GM12878 (cell line): ENCODE measurements around the gene TAOK2. TPM values are rescaled to one million over a fixed set of nuclear protein-coding genes. Genes with fewer than 3 reads are reported as not detected.

Source experiments
- ATAC-seq: fragments of 200-7000 bp; cut with Tn5 transposase; 3 replicates; pipeline ENCODE4 v1.9.1; 2020; ENCODE audit warnings: mild to moderate bottlenecking, moderate library complexity
- BruUV-seq: library from RNA; stranded (reverse); fragments of 400-500 nt; replicated peaks from 2 replicates; lab custom pipeline; 2021; lab: Mats Ljungman, UMichigan
- CTCF ChIA-PET: fragments of 300-600 bp; sonication (Branson Sonifier 250); formaldehyde crosslinking; extraction: SDS; loops from one replicate; lab custom pipeline; 2021; ENCODE audit warnings: inconsistent platforms; lab: Yijun Ruan, JAX
- POLR2A ChIA-PET: fragments of 350-600 bp; formaldehyde crosslinking; extraction: SDS; loops from one replicate; lab custom pipeline; 2021; ENCODE audit warnings: inconsistent platforms; lab: Charles Lee
- RAD21 ChIA-PET: fragments of 300-600 bp; sonication (Branson Sonifier 250); formaldehyde crosslinking; loops from one replicate; lab custom pipeline; 2023; ENCODE audit warnings: antibody characterized with exemption; ENCODE audit not compliant: unreplicated experiment; lab: Charles Lee
- SMC1A ChIA-PET: fragments of 300-600 bp; sonication (Branson Sonifier 250); formaldehyde crosslinking; loops from one replicate; lab custom pipeline; 2023; ENCODE audit not compliant: unreplicated experiment, uncharacterized antibody; lab: Charles Lee
- DNase-seq: peaks from one replicate; pipeline ENCODE4 v3.0.0-alpha.2; 2011; ENCODE audit warnings: low read depth, low spot score
- FAIRE-seq: peaks from 3 replicates; lab custom pipeline; 2011; peaks lifted over from hg19 to GRCh38; lab: Jason Lieb, UNC
- H2AFZ ChIP-seq: 2 replicates; pipeline ENCODE4 v1.6.0; 2011; ENCODE audit warnings: low read depth, low read length, control low read depth; ENCODE audit not compliant: control insufficient read depth
- H3K27ac ChIP-seq: 2 replicates; pipeline ENCODE4 v1.5.1; 2011; ENCODE audit warnings: control low read depth; ENCODE audit not compliant: control insufficient read depth, insufficient read depth
- H3K27me3 ChIP-seq, 2 experiments: replicated peaks in 1 of 2; 2 replicates each; pipeline versions ENCODE4 v1.6.0 to v1.6.1; 2011; ENCODE audit warnings: low read length in 1 of 2; ENCODE audit not compliant: control insufficient read depth in 2 of 2, insufficient read depth in 2 of 2
- H3K36me3 ChIP-seq, 2 experiments: 2 replicates each; pipeline ENCODE4 v1.5.1; 2011; ENCODE audit warnings: low read length in 1 of 2; ENCODE audit not compliant: control insufficient read depth in 2 of 2, insufficient read depth in 2 of 2
- H3K4me1 ChIP-seq: 2 replicates; pipeline ENCODE4 v1.6.1; 2011; ENCODE audit warnings: mild to moderate bottlenecking, low read length, moderate library complexity, mixed read lengths; ENCODE audit not compliant: control insufficient read depth, insufficient read depth
- H3K4me2 ChIP-seq: 2 replicates; pipeline ENCODE4 v1.6.0; 2011; ENCODE audit warnings: control low read depth; ENCODE audit not compliant: control insufficient read depth, insufficient read depth
- H3K4me3 ChIP-seq: fragments of 200-600 bp; sonication (generic); 2 replicates; pipeline ENCODE4 v1.5.1; 2016
- H3K79me2 ChIP-seq: 2 replicates; pipeline ENCODE4 v1.6.0; 2011; ENCODE audit warnings: low read length; ENCODE audit not compliant: control insufficient read depth, insufficient read depth
- H3K9ac ChIP-seq: 2 replicates; pipeline ENCODE4 v1.8.0; 2011; ENCODE audit warnings: low read length, control low read depth, mixed read lengths; ENCODE audit not compliant: control insufficient read depth, insufficient read depth
- H3K9me3 ChIP-seq: replicated peaks from 3 replicates; pipeline ENCODE4 v1.5.1; 2011; ENCODE audit warnings: mild to moderate bottlenecking, low read length; ENCODE audit not compliant: control insufficient read depth, insufficient read depth
- H4K20me1 ChIP-seq: 2 replicates; pipeline ENCODE4 v1.6.0; 2011; ENCODE audit not compliant: control insufficient read depth, insufficient read depth
- ATF7 ChIP-seq: fragments of 450-650 bp; IDR thresholded peaks from 2 replicates; pipeline ENCODE4 v1.6.1; 2016; ENCODE audit warnings: low read depth, mild to moderate bottlenecking
- EP300 ChIP-seq, 2 experiments: fragments of 150-350 bp in 1 of 2; IDR thresholded peaks; 2 replicates each; pipeline ENCODE4 v1.6.1; 2011 to 2012; ENCODE audit warnings: low read depth in 2 of 2, low read length in 2 of 2, borderline replicate concordance in 1 of 2, improper control_type of control experiment in 1 of 2, inconsistent platforms in 1 of 2; ENCODE audit not compliant: control insufficient read depth in 1 of 2
- ESRRA ChIP-seq: IDR thresholded peaks from 2 replicates; pipeline ENCODE4 v1.6.1; 2012; ENCODE audit warnings: mild to moderate bottlenecking, low read length, improper control_type of control experiment
- FOXK2 ChIP-seq: fragments of 450-650 bp; IDR thresholded peaks from 2 replicates; pipeline ENCODE4 v1.6.1; 2017; ENCODE audit warnings: mild to moderate bottlenecking, moderate library complexity
- JUND ChIP-seq: IDR thresholded peaks from 2 replicates; pipeline ENCODE4 v1.6.1; 2012; ENCODE audit warnings: low read depth, mild to moderate bottlenecking, low read length, improper control_type of control experiment, moderate library complexity
- NBN ChIP-seq: fragments of 450-650 bp; IDR thresholded peaks from 2 replicates; pipeline ENCODE4 v1.6.1; 2016
- NFIC ChIP-seq: IDR thresholded peaks from 2 replicates; pipeline ENCODE4 v1.6.1; 2012; ENCODE audit warnings: low read depth, mild to moderate bottlenecking, inconsistent platforms, low read length, moderate library complexity
- RFX5 ChIP-seq: IDR thresholded peaks from 2 replicates; pipeline ENCODE4 v1.6.1; 2011; ENCODE audit warnings: low read depth, low read length, improper control_type of control experiment
- SP1 ChIP-seq: IDR thresholded peaks from one replicate; pipeline ENCODE4 v1.6.1; 2011; ENCODE audit warnings: low read depth, low read length
- SRF ChIP-seq, 2 experiments: IDR thresholded peaks; 2 replicates each; pipeline ENCODE4 v1.6.1; 2011; ENCODE audit warnings: low read depth in 2 of 2, low read length in 2 of 2, mild to moderate bottlenecking in 1 of 2, moderate library complexity in 1 of 2
- ZNF622 ChIP-seq: fragments of 450-650 bp; IDR thresholded peaks from 2 replicates; pipeline ENCODE4 v1.6.1; 2017; ENCODE audit warnings: mild to moderate bottlenecking, inconsistent platforms
- WGBS: methylation state at CpG from one replicate; pipeline ENCODE4 v1.1.6; 2016; ENCODE audit warnings: low lambda C conversion rate; ENCODE audit not compliant: insufficient replicate concordance, insufficient coverage; ENCODE audit errors: missing lambda C conversion rate; 5-methylcytosine and 5-hydroxymethylcytosine counted together
- in situ Hi-C: fragments of 300-500 bp; cut with MboI; formaldehyde crosslinking; loops from 9 replicates; pipeline ENCODE4 v1.14.3; 2018; ENCODE audit warnings: mixed read lengths
- intact Hi-C: fragments of 100-400 bp; cut with micrococcal nuclease; formaldehyde crosslinking; loops from one replicate; pipeline ENCODE4 v1.14.2; 2022; ENCODE audit not compliant: unreplicated experiment
- polyA plus RNA-seq, 11 experiments: library from polyadenylated mRNA; depleted of rRNA in 4 of 11; unstranded in 6 of 11; stranded (reverse) in 5 of 11; fragments of >200 nt; fragmentation: Nextera tagmentation in 4 of 11; fragmentation: Illumina TruSeq in 1 of 11; extraction: Ambion mirVana in 4 of 11; extraction: Trizol in 1 of 11; gene quantifications; 1 replicate in 1 of 11; 2 replicates in 10 of 11; pipeline versions ENCODE4 v1.2.1 to v1.2.3, GENCODE V29; 2011 to 2016; ENCODE audit warnings: inconsistent platforms in 2 of 11, missing spikeins in 2 of 11, low read depth in 1 of 11
- total RNA-seq, 4 experiments: library from RNA; depleted of rRNA in 3 of 4; stranded (reverse); fragments of >200 nt in 3 of 4; fragmentation: Illumina TruSeq in 1 of 4; extraction: Trizol in 1 of 4; gene quantifications; 2 replicates each; pipeline versions ENCODE4 v1.2.1 to v1.2.3, GENCODE V29; 2013 to 2021
- TF ChIP-seq, protein P1 (sequence below): IDR thresholded peaks from 2 replicates; pipeline ENCODE4 v1.6.1; 2012; ENCODE audit warnings: low read depth, low read length, improper control_type of control experiment
- TF ChIP-seq, protein P2 (sequence below): fragments of 450-650 bp; IDR thresholded peaks from 2 replicates; pipeline ENCODE4 v1.6.1; 2016; ENCODE audit warnings: mild to moderate bottlenecking
- TF ChIP-seq, protein P3 (sequence below): fragments of 450-650 bp; formaldehyde crosslinking; IDR thresholded peaks from 2 replicates; pipeline ENCODE4 v1.4.0; 2020; ENCODE audit warnings: mild to moderate bottlenecking, moderate library complexity
- TF ChIP-seq, protein P4 (sequence below): fragments of 450-650 bp; IDR thresholded peaks from 2 replicates; pipeline ENCODE4 v1.6.1; 2016; ENCODE audit warnings: mild to moderate bottlenecking

Gene TAOK2
- total and polyA plus RNA-seq, 10 of the 15 experiments (the other 5 are each of a cell fraction or from before 2014, with no cell fraction given): 0.14 to 40.2 (median 11.6) TPM

DNA sequence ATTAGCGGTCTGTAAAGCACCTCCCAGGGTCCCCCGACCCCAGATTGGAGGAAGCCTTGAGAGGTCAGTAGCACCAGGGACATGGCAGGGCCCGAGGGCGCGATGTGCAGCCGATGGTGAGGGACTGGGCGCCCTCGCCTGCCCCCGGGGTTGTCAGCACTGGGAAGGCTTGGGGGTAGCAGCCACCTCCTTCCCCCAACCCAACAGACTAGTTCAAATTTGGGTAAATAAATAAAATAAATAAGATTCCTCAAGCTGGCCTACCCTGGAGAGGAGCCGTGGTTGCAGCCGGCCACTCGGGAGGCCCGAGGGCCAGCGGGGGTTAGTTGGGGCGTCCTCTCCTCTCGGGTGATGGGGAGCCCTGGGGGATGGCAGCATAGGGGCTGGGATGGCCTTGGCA lies 50.8 kb downstream of the TAOK2 start:
- no peak for ATAC-seq
- FAIRE-seq: no peak
- ChIA-PET SMC1A (no interaction called here), RAD21 (no interaction called here), POLR2A (no interaction called here), CTCF (interaction anchor here (1.0 kb wide), 1 partner anchor 8 kb away, joined by 3 read pairs; no protein-coding TSS in a partner anchor)
- in situ Hi-C loops: loop anchor here (25.0 kb wide), 1 partner anchor 912 kb away; no protein-coding TSS in a partner anchor
- Histone ChIP-seq H3K9me3 (no peaks in the 10 kb centered on the region), H3K27me3 (peaks cover 3 to 6% of the 10 kb centered on the region in 2 experiments; a peak in 3 of 4 replicates), H3K4me1 (0 out of 2 replicates have a peak, but pooled peaks cover 2% of the 10 kb centered on the region), H2AFZ (no peak overlapping the region), H3K79me2 (no peaks in the 10 kb centered on the region), H4K20me1 (no peaks in the 10 kb centered on the region; the same call in 1 of the 2 replicates), H3K4me3 (no peak overlapping the region), H3K27ac (no peak overlapping the region), H3K9ac (no peak overlapping the region), H3K36me3 (no peaks in the 10 kb centered on the region), H3K4me2 (no peak overlapping the region)
- TF ChIP-seq ESRRA (no peak), ATF7 (no peak), NFIC (no peak), EP300 (IDR thresholded peaks at IDR 0.05; ENCODE audit: borderline replicate concordance in 1 of 2, control insufficient read depth in 1 of 2, low read depth in 2 of 2, low read length in 2 of 2) (no peak), NBN (no peak), SP1 (no peak), SRF (IDR thresholded peaks at IDR 0.05; ENCODE audit: low read depth in 2 of 2, low read length in 2 of 2) (no peak), ZNF622 (no peak), JUND (no peak), RFX5 (no peak), FOXK2 (no peak)
- TF ChIP-seq, protein P1, sequence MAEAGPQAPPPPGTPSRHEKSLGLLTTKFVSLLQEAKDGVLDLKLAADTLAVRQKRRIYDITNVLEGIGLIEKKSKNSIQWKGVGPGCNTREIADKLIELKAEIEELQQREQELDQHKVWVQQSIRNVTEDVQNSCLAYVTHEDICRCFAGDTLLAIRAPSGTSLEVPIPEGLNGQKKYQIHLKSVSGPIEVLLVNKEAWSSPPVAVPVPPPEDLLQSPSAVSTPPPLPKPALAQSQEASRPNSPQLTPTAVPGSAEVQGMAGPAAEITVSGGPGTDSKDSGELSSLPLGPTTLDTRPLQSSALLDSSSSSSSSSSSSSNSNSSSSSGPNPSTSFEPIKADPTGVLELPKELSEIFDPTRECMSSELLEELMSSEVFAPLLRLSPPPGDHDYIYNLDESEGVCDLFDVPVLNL: no peak
- TF ChIP-seq, protein P2, sequence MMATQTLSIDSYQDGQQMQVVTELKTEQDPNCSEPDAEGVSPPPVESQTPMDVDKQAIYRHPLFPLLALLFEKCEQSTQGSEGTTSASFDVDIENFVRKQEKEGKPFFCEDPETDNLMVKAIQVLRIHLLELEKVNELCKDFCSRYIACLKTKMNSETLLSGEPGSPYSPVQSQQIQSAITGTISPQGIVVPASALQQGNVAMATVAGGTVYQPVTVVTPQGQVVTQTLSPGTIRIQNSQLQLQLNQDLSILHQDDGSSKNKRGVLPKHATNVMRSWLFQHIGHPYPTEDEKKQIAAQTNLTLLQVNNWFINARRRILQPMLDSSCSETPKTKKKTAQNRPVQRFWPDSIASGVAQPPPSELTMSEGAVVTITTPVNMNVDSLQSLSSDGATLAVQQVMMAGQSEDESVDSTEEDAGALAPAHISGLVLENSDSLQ: no peak
- TF ChIP-seq, protein P3, sequence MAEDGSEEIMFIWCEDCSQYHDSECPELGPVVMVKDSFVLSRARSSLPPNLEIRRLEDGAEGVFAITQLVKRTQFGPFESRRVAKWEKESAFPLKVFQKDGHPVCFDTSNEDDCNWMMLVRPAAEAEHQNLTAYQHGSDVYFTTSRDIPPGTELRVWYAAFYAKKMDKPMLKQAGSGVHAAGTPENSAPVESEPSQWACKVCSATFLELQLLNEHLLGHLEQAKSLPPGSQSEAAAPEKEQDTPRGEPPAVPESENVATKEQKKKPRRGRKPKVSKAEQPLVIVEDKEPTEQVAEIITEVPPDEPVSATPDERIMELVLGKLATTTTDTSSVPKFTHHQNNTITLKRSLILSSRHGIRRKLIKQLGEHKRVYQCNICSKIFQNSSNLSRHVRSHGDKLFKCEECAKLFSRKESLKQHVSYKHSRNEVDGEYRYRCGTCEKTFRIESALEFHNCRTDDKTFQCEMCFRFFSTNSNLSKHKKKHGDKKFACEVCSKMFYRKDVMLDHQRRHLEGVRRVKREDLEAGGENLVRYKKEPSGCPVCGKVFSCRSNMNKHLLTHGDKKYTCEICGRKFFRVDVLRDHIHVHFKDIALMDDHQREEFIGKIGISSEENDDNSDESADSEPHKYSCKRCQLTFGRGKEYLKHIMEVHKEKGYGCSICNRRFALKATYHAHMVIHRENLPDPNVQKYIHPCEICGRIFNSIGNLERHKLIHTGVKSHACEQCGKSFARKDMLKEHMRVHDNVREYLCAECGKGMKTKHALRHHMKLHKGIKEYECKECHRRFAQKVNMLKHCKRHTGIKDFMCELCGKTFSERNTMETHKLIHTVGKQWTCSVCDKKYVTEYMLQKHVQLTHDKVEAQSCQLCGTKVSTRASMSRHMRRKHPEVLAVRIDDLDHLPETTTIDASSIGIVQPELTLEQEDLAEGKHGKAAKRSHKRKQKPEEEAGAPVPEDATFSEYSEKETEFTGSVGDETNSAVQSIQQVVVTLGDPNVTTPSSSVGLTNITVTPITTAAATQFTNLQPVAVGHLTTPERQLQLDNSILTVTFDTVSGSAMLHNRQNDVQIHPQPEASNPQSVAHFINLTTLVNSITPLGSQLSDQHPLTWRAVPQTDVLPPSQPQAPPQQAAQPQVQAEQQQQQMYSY (CRISPR knock-in tag): no peak
- TF ChIP-seq, protein P4, sequence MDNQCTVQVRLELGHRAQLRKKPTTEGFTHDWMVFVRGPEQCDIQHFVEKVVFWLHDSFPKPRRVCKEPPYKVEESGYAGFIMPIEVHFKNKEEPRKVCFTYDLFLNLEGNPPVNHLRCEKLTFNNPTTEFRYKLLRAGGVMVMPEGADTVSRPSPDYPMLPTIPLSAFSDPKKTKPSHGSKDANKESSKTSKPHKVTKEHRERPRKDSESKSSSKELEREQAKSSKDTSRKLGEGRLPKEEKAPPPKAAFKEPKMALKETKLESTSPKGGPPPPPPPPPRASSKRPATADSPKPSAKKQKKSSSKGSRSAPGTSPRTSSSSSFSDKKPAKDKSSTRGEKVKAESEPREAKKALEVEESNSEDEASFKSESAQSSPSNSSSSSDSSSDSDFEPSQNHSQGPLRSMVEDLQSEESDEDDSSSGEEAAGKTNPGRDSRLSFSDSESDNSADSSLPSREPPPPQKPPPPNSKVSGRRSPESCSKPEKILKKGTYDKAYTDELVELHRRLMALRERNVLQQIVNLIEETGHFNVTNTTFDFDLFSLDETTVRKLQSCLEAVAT: no peak
- BruUV-seq: no TSS peak
- intact Hi-C loops: loop anchor here (5.0 to 10.0 kb wide), 3 partner anchors 120 to 322 kb away; partner anchors contain the start of genes ASPHD1 and PAGR1
- 16% methylated on average over 16 of the region's 16 CpGs for WGBS
- no peak for DNase-seq
